Endothelial cell of umbilical vein (primary cell): Measurements from ENCODE around the gene GJD2. TPM values are rescaled to one million over a fixed set of nuclear protein-coding genes. Genes with fewer than 3 reads are reported as not detected.

Source experiments
- BruUV-seq: library from RNA; stranded (reverse); fragments of 400-500 nt; replicated peaks from 2 replicates; lab custom pipeline; 2021; lab: Mats Ljungman, UMichigan
- CTCF ChIA-PET: fragments of 300-600, 350-600 bp; sonication (Branson Sonifier 250); formaldehyde crosslinking; loops from one replicate; lab custom pipeline; 2021; ENCODE audit warnings: antibody characterized with exemption, inconsistent platforms; lab: Charles Lee
- POLR2A ChIA-PET: fragments of 300-600, 350-600 bp; sonication (Branson Sonifier 250); formaldehyde crosslinking; loops from one replicate; lab custom pipeline; 2021; ENCODE audit warnings: antibody characterized with exemption, inconsistent platforms; lab: Charles Lee
- DNase-seq: peaks from one replicate; pipeline ENCODE4 v3.0.0-alpha.2; 2011; ENCODE audit warnings: low read depth, low spot score
- FAIRE-seq: peaks from 2 replicates; lab custom pipeline; 2011; peaks lifted over from hg19 to GRCh38; lab: Jason Lieb, UNC
- H2AFZ ChIP-seq: 2 replicates; pipeline ENCODE4 v1.6.0; 2012; ENCODE audit warnings: low read depth, low read length, control low read depth, inconsistent platforms
- H3K27ac ChIP-seq: 2 replicates; pipeline ENCODE4 v1.5.1; 2011; ENCODE audit warnings: low read depth, mild to moderate bottlenecking, control low read depth, low read length, moderate library complexity; ENCODE audit not compliant: insufficient read depth
- H3K27me3 ChIP-seq, 2 experiments: 2 replicates each; pipeline versions ENCODE4 v1.6.0 to v1.6.1; 2011; ENCODE audit warnings: low read length in 2 of 2, mixed read lengths in 1 of 2; ENCODE audit not compliant: control insufficient read depth in 2 of 2, insufficient read depth in 2 of 2
- H3K36me3 ChIP-seq, 2 experiments: 2 replicates in 1 of 2; 3 replicates in 1 of 2; pipeline ENCODE4 v1.5.1; 2011; ENCODE audit warnings: low read length in 2 of 2, mild to moderate bottlenecking in 1 of 2, moderate library complexity in 1 of 2; ENCODE audit not compliant: control insufficient read depth in 2 of 2, insufficient read depth in 2 of 2; ENCODE audit errors: extremely low read depth in 1 of 2
- H3K4me1 ChIP-seq: 3 replicates; pipeline ENCODE4 v1.5.1; 2011; ENCODE audit warnings: mild to moderate bottlenecking, low read length; ENCODE audit not compliant: control insufficient read depth, insufficient read depth; ENCODE audit errors: extremely low read depth
- H3K4me2 ChIP-seq: 2 replicates; pipeline ENCODE4 v1.6.1; 2011; ENCODE audit warnings: low read length, control low read depth, mixed read lengths; ENCODE audit not compliant: insufficient read depth
- H3K4me3 ChIP-seq, 3 experiments: fragments of 200-600 bp in 1 of 3; sonication (generic), shearing (Covaris generic) in 1 of 3; replicated peaks in 1 of 3; 2 replicates each; pipeline ENCODE4 v1.5.1; 2011 to 2016; ENCODE audit warnings: control low read depth in 3 of 3, low read length in 3 of 3, mild to moderate bottlenecking in 2 of 3, inconsistent platforms in 1 of 3, low read depth in 1 of 3, moderate library complexity in 1 of 3; ENCODE audit not compliant: insufficient read depth in 1 of 3
- H3K79me2 ChIP-seq: 2 replicates; pipeline ENCODE4 v1.6.0; 2012; ENCODE audit warnings: low read length, inconsistent platforms; ENCODE audit not compliant: control insufficient read depth, insufficient read depth
- H3K9ac ChIP-seq: replicated peaks from 2 replicates; pipeline ENCODE3; 2011; ENCODE audit warnings: low read length, control low read depth; ENCODE audit not compliant: insufficient read depth; ENCODE audit errors: extremely low read depth
- H3K9me1 ChIP-seq: replicated peaks from 3 replicates; pipeline ENCODE4 v1.6.0; 2011; ENCODE audit warnings: mild to moderate bottlenecking, low read length; ENCODE audit not compliant: control insufficient read depth, insufficient read depth; ENCODE audit errors: extremely low read depth
- H3K9me3 ChIP-seq: replicated peaks from 2 replicates; pipeline ENCODE4 v1.5.1; 2012; ENCODE audit warnings: low read length, inconsistent platforms; ENCODE audit not compliant: control insufficient read depth, insufficient read depth
- H4K20me1 ChIP-seq: replicated peaks from 2 replicates; pipeline ENCODE3; 2011; ENCODE audit warnings: mild to moderate bottlenecking, low read length; ENCODE audit not compliant: control insufficient read depth, insufficient read depth; ENCODE audit errors: extremely low read depth
- CTCF ChIP-seq, 2 donors: IDR thresholded peaks; 1 replicate in 1 of 2; 2 replicates in 1 of 2; pipeline ENCODE4 v1.5.1; 2011; ENCODE audit warnings: low read length in 2 of 2, mild to moderate bottlenecking in 2 of 2, moderate library complexity in 2 of 2, control low read depth in 1 of 2, inconsistent platforms in 1 of 2, low read depth in 1 of 2; ENCODE audit not compliant: insufficient read depth in 1 of 2; ENCODE audit errors: extremely low read depth in 1 of 2
- EZH2 ChIP-seq: IDR thresholded peaks from 2 replicates; pipeline ENCODE4 v1.6.1; 2012; ENCODE audit warnings: borderline replicate concordance, low read depth, mild to moderate bottlenecking, moderate library complexity, low read length, inconsistent platforms; ENCODE audit not compliant: severe bottlenecking
- FOS ChIP-seq: IDR thresholded peaks from 2 replicates; pipeline ENCODE4 v1.6.1; 2011; ENCODE audit warnings: mild to moderate bottlenecking, low read length, moderate library complexity, borderline replicate concordance; ENCODE audit not compliant: insufficient read depth
- GATA2 ChIP-seq: IDR thresholded peaks from 2 replicates; pipeline ENCODE4 v1.7.0; 2011; ENCODE audit warnings: low read depth, mild to moderate bottlenecking, moderate library complexity, mixed read lengths, low read length; ENCODE audit not compliant: insufficient read length, insufficient read depth
- JUN ChIP-seq: IDR thresholded peaks from 2 replicates; pipeline ENCODE4 v1.6.1; 2011; ENCODE audit warnings: borderline replicate concordance, low read depth; ENCODE audit not compliant: insufficient read length, insufficient read depth
- MAX ChIP-seq: IDR thresholded peaks from 2 replicates; pipeline ENCODE4 v1.6.1; 2011; ENCODE audit not compliant: insufficient read depth, insufficient read length
- MYC ChIP-seq: IDR thresholded peaks from one replicate; pipeline ENCODE4 v1.6.1; 2011; ENCODE audit warnings: mild to moderate bottlenecking, low read depth, low read length
- POLR2A ChIP-seq: IDR thresholded peaks from 2 replicates; pipeline ENCODE4 v1.6.1; 2012; ENCODE audit warnings: low read depth, mild to moderate bottlenecking, control low read depth, low read length
- POLR2AphosphoS5 ChIP-seq: IDR thresholded peaks from 2 replicates; pipeline ENCODE4 v1.6.1; 2012; ENCODE audit warnings: low read depth, mild to moderate bottlenecking, control low read depth, low read length, moderate library complexity; ENCODE audit not compliant: insufficient read depth
- dilution Hi-C: fragments of 300-500 bp; cut with MboI; formaldehyde crosslinking; loops from one replicate; pipeline ENCODE4 v1.15.0; 2019; ENCODE audit warnings: low sequenced_read_pairs; ENCODE audit not compliant: extremely low pct_ligation_motif_present
- intact Hi-C: fragments of 100-400 bp; cut with micrococcal nuclease; formaldehyde crosslinking; loops from one replicate; pipeline ENCODE4 v1.10.0; 2022
- polyA plus RNA-seq, 4 experiments: library from polyadenylated mRNA; depleted of rRNA in 3 of 4; stranded (reverse) in 3 of 4; unstranded in 1 of 4; fragments of >200 nt; gene quantifications; 2 replicates each; pipeline versions ENCODE4 v1.2.1 to v1.2.3, GENCODE V29; 2011 to 2012; ENCODE audit warnings: missing spikeins in 1 of 4
- total RNA-seq: library from RNA; stranded (reverse); gene quantifications from 2 replicates; pipeline ENCODE4 v1.2.3, GENCODE V29; 2021

GJD2 gene
- total and polyA plus RNA-seq, 2 donors (not counting 3 experiments of a cell fraction or from before 2014, with no cell fraction given): not detected

- DNase-seq (no peak), FAIRE-seq (no peak)
- no peak overlapping the region for H3K4me2 ChIP-seq
- H3K4me1 ChIP-seq: peaks cover 8% of the 10 kb centered on the region
- no TSS peak for BruUV-seq
- no peaks in the 10 kb centered on the region for H4K20me1 ChIP-seq
- ChIA-PET POLR2A (no interaction called here), CTCF (interaction anchor here (0.9 to 3.2 kb wide), 2 partner anchors 9 to 203 kb away, joined by 4 to 23 read pairs; no protein-coding TSS in a partner anchor)
- H2AFZ ChIP-seq: no peak overlapping the region
- no peaks in the 10 kb centered on the region for H3K27me3 ChIP-seq
- no peaks in the 10 kb centered on the region for H3K9me1 ChIP-seq
- no peak overlapping the region for H3K9ac ChIP-seq
- no peaks in the 10 kb centered on the region for H3K9me3 ChIP-seq
- intact Hi-C loops (no loop called here), dilution Hi-C loops (no loop called here)
- TF ChIP-seq EZH2 (no peak), GATA2 (no peak), POLR2AphosphoS5 (no peak), FOS (no peak), POLR2A (no peak), MYC (no peak), MAX (no peak), JUN (no peak), CTCF (IDR thresholded peaks at IDR 0.05; ENCODE audit: extremely low read depth in 1 of 2, insufficient read depth in 1 of 2, low read depth in 1 of 2, low read length in 2 of 2) (no peak)
- no peak overlapping the region for H3K4me3 ChIP-seq
- no peak overlapping the region for H3K27ac ChIP-seq
- H3K36me3 ChIP-seq: no peaks in the 10 kb centered on the region
- H3K79me2 ChIP-seq: no peaks in the 10 kb centered on the region
These were observed 37.1 kb downstream of the GJD2 start for GRCh38 chr15:34717729-34718128.
